Measurements from ENCODE around the gene ACOXL.

The ACOXL gene

GRCh38 chr2:110978756-110979470, 246.5 kb downstream of the ACOXL start:
- DNase-seq (ENCODE audit: low spot score) = no peak

GRCh38 chr2:110979471-110980338, 247.3 kb downstream of the ACOXL start:
- no peak for DNase-seq (ENCODE audit: low spot score)

- no peak for DNase-seq (ENCODE audit: low spot score)
Observed at GRCh38 chr2:110980339-110981062, 248.1 kb downstream of the ACOXL start.

GRCh38 chr2:110983133-110983532, 250.8 kb downstream of the ACOXL start:
- DNase-seq (ENCODE audit: low spot score) = no peak

- DNase-seq (ENCODE audit: low spot score) = no peak
Observed at GRCh38 chr2:110984694-110985490, 252.5 kb downstream of the ACOXL start.

- DNase-seq (ENCODE audit: low spot score) = no peak
Observed at GRCh38 chr2:110990440-110990839, 258.1 kb downstream of the ACOXL start.

GRCh38 chr2:110991911-110992310, 259.5 kb downstream of the ACOXL start:
- DNase-seq (ENCODE audit: low spot score) = no peak

GRCh38 chr2:110992886-110993285, 260.5 kb downstream of the ACOXL start:
- no peak for DNase-seq (ENCODE audit: low spot score)

- DNase-seq (ENCODE audit: low spot score) = no peak
Observed at GRCh38 chr2:110993557-110994231, 261.3 kb downstream of the ACOXL start.

GRCh38 chr2:110994250-110994961, 262.0 kb downstream of the ACOXL start:
- no peak for DNase-seq (ENCODE audit: low spot score)

GRCh38 chr2:110995911-110996310, 263.5 kb downstream of the ACOXL start:
- no peak for DNase-seq (ENCODE audit: low spot score)

GRCh38 chr2:110997331-110998045, 265.1 kb downstream of the ACOXL start:
- no peak for DNase-seq (ENCODE audit: low spot score)

- no peak for DNase-seq (ENCODE audit: low spot score)
Observed at GRCh38 chr2:110998311-110998710, 265.9 kb downstream of the ACOXL start.

GRCh38 chr2:110999626-111000025, 267.3 kb downstream of the ACOXL start:
- no peak for DNase-seq (ENCODE audit: low spot score)

GRCh38 chr2:111005307-111005706, 272.9 kb downstream of the ACOXL start:
- DNase-seq (ENCODE audit: low spot score) = no peak

- DNase-seq (ENCODE audit: low spot score) = no peak
Observed at GRCh38 chr2:111005821-111006220, 273.4 kb downstream of the ACOXL start.

GRCh38 chr2:111007757-111008688, 275.6 kb downstream of the ACOXL start:
- no peak for DNase-seq (ENCODE audit: low spot score)

GRCh38 chr2:111011218-111011617, 278.8 kb downstream of the ACOXL start:
- no peak for DNase-seq (ENCODE audit: low spot score)
